Measurements from ENCODE around the gene PDE8A.
A peak's percentile ranks its signal among the peaks of the same experiment; 100 is the strongest.

Gene PDE8A

GRCh38 chr15:85097725-85098124, 116.1 kb downstream of the PDE8A start:
- no peaks in the 10 kb centered on the region for H3K9me2 ChIP-seq (replicated peaks; ENCODE audit: insufficient read depth, low read length)
- no peaks in the 10 kb centered on the region for H3K9me3 ChIP-seq (replicated peaks; ENCODE audit: insufficient read depth, low read length)
- H4K20me1 ChIP-seq (ENCODE audit: insufficient read depth, low read length), result no peaks in the 10 kb centered on the region
- H3K4me2 ChIP-seq (ENCODE audit: low read depth, low read length), result no peak overlapping the region
- no peak for DNase-seq
- H3K27ac ChIP-seq (ENCODE audit: low read length), result no peak overlapping the region
- H3K9ac ChIP-seq (ENCODE audit: low read length), result no peak overlapping the region
- no peak for TF ChIP-seq CTCF (IDR thresholded peaks at IDR 0.05; ENCODE audit: low read length)
- TF ChIP-seq EZH2phosphoT487 (IDR thresholded peaks at IDR 0.05; ENCODE audit: low read length), result no peak
- TF ChIP-seq EZH2 (optimal IDR thresholded peaks at IDR 0.05; ENCODE audit: low read depth, low read length), result no peak
- no peak overlapping the region for H2AFZ ChIP-seq (ENCODE audit: low read length)
- H3K36me3 ChIP-seq (replicated peaks; ENCODE audit: insufficient read depth, low read length), result no peaks in the 10 kb centered on the region
- no peak overlapping the region for H3K4me3 ChIP-seq (ENCODE audit: low read length)
- no peaks in the 10 kb centered on the region for H3K79me2 ChIP-seq (ENCODE audit: low read length)
- no peaks in the 10 kb centered on the region for H3K27me3 ChIP-seq (replicated peaks; ENCODE audit: insufficient read depth, low read length)
- H3K4me1 ChIP-seq (ENCODE audit: low read length), result peaks cover 8% of the 10 kb centered on the region
- no peaks in the 10 kb centered on the region for H3F3A ChIP-seq (ENCODE audit: insufficient read depth, low read length)

- no peak for TF ChIP-seq EZH2phosphoT487 (IDR thresholded peaks at IDR 0.05; ENCODE audit: low read length)
- TF ChIP-seq EZH2 (optimal IDR thresholded peaks at IDR 0.05; ENCODE audit: low read depth, low read length), result no peak
- no peak for TF ChIP-seq CTCF (IDR thresholded peaks at IDR 0.05; ENCODE audit: low read length)
- Histone ChIP-seq H3K9me3 (replicated peaks; ENCODE audit: insufficient read depth, low read length) (no peaks in the 10 kb centered on the region), H4K20me1 (ENCODE audit: insufficient read depth, low read length) (no peaks in the 10 kb centered on the region), H3K4me2 (ENCODE audit: low read depth, low read length) (no peak overlapping the region), H3K9ac (ENCODE audit: low read length) (no peak overlapping the region), H3K4me3 (ENCODE audit: low read length) (no peak overlapping the region), H3K27me3 (replicated peaks; ENCODE audit: insufficient read depth, low read length) (no peaks in the 10 kb centered on the region), H3K79me2 (ENCODE audit: low read length) (no peaks in the 10 kb centered on the region), H3K9me2 (replicated peaks; ENCODE audit: insufficient read depth, low read length) (no peaks in the 10 kb centered on the region), H2AFZ (ENCODE audit: low read length) (no peak overlapping the region), H3K4me1 (ENCODE audit: low read length) (peaks cover 8% of the 10 kb centered on the region), H3K36me3 (replicated peaks; ENCODE audit: insufficient read depth, low read length) (no peaks in the 10 kb centered on the region), H3K27ac (ENCODE audit: low read length) (no peak overlapping the region), H3F3A (ENCODE audit: insufficient read depth, low read length) (no peaks in the 10 kb centered on the region)
- DNase-seq, result no peak
Observed at GRCh38 chr15:85099195-85099803, 117.6 kb downstream of the PDE8A start.

- TF ChIP-seq EZH2 (optimal IDR thresholded peaks at IDR 0.05; ENCODE audit: low read depth, low read length), result no peak
- TF ChIP-seq EZH2phosphoT487 (IDR thresholded peaks at IDR 0.05; ENCODE audit: low read length), result no peak
- no peak for TF ChIP-seq CTCF (IDR thresholded peaks at IDR 0.05; ENCODE audit: low read length)
- no peaks in the 10 kb centered on the region for H3K9me2 ChIP-seq (replicated peaks; ENCODE audit: insufficient read depth, low read length)
- H4K20me1 ChIP-seq (ENCODE audit: insufficient read depth, low read length), result no peaks in the 10 kb centered on the region
- H3F3A ChIP-seq (ENCODE audit: insufficient read depth, low read length), result no peaks in the 10 kb centered on the region
- H3K79me2 ChIP-seq (ENCODE audit: low read length), result no peaks in the 10 kb centered on the region
- no peak overlapping the region for H3K4me3 ChIP-seq (ENCODE audit: low read length)
- H3K27me3 ChIP-seq (replicated peaks; ENCODE audit: insufficient read depth, low read length), result no peaks in the 10 kb centered on the region
- H3K4me2 ChIP-seq (ENCODE audit: low read depth, low read length), result no peak overlapping the region
- no peaks in the 10 kb centered on the region for H3K9me3 ChIP-seq (replicated peaks; ENCODE audit: insufficient read depth, low read length)
- DNase-seq, result peak; percentile 10
- H3K9ac ChIP-seq (ENCODE audit: low read length), result no peak overlapping the region
- no peak overlapping the region for H2AFZ ChIP-seq (ENCODE audit: low read length)
- no peak overlapping the region for H3K27ac ChIP-seq (ENCODE audit: low read length)
- H3K36me3 ChIP-seq (replicated peaks; ENCODE audit: insufficient read depth, low read length), result no peaks in the 10 kb centered on the region
- H3K4me1 ChIP-seq (ENCODE audit: low read length), result peaks cover 8% of the 10 kb centered on the region
Observed at GRCh38 chr15:85100186-85100937, 118.7 kb downstream of the PDE8A start.
